Breast epithelium (tissue), 4 donors: ENCODE measurements around the gene RSF1. TPM values are rescaled to one million over a fixed set of nuclear protein-coding genes. Genes with fewer than 3 reads are reported as not detected.
"Not testable (repeated sequence)": the region's sequence is repeated elsewhere in the genome, so short reads cannot be mapped to it uniquely, and the experiment has no call there.

ENCODE experiments used
- DNase-seq, 2 donors: peaks; one replicate each; pipeline ENCODE4 v3.0.0-alpha.2; 2019; ENCODE audit warnings: low spot score in 2 of 2
- H3K27ac ChIP-seq, 2 donors: fragments of 200-600 bp; sonication (generic) in 1 of 2; one replicate each; pipeline ENCODE4 v1.5.1; 2016 to 2019; ENCODE audit warnings: mild to moderate bottlenecking in 1 of 2
- H3K27me3 ChIP-seq, 2 donors: fragments of 200-600 bp; sonication (generic) in 1 of 2; one replicate each; pipeline versions ENCODE4 v1.5.1 to v1.6.0; 2017 to 2019; ENCODE audit warnings: control low read depth in 1 of 2, mild to moderate bottlenecking in 1 of 2
- H3K36me3 ChIP-seq: fragments of 200-600 bp; one replicate; pipeline ENCODE4 v1.5.1; 2019
- H3K4me1 ChIP-seq, 2 donors: fragments of 200-600 bp; sonication (generic); one replicate each; pipeline ENCODE4 v1.5.1; 2016 to 2019; ENCODE audit warnings: control low read depth in 1 of 2
- H3K4me3 ChIP-seq, 3 donors: fragments of 200-600 bp; sonication (generic); 1 replicate in 2 of 3; 2 replicates in 1 of 3; pipeline ENCODE4 v1.5.1; 2016 to 2019; ENCODE audit warnings: mild to moderate bottlenecking in 3 of 3, moderate library complexity in 2 of 3
- H3K9me3 ChIP-seq, 2 donors: fragments of 200-600 bp; sonication (generic) in 1 of 2; one replicate each; pipeline ENCODE4 v1.5.1; 2016 to 2019; ENCODE audit warnings: control low read depth in 1 of 2
- POLR2A ChIP-seq: fragments of 450-650 bp; IDR thresholded peaks from one replicate; pipeline ENCODE4 v1.6.1; 2016; ENCODE audit warnings: antibody characterized with exemption, mild to moderate bottlenecking, moderate library complexity
- POLR2AphosphoS5 ChIP-seq, 3 donors: sonication (generic); formaldehyde crosslinking; IDR thresholded peaks; one replicate each; pipeline ENCODE4 v1.6.1; 2017; ENCODE audit warnings: antibody characterized with exemption in 3 of 3
- intact Hi-C: fragments of 100-400 bp; cut with DNase I; formaldehyde crosslinking; loops from one replicate; pipeline ENCODE4 v1.15.1; 2023; ENCODE audit warnings: low total_unique reads
- total RNA-seq, 3 donors: library from RNA; depleted of rRNA; stranded (reverse); fragments of >200 nt; gene quantifications; one replicate each; pipeline ENCODE4 v1.1.0, GENCODE V29; 2016
- TF ChIP-seq, protein P1 (sequence below), 3 donors: fragments of 450-650 bp; IDR thresholded peaks; one replicate each; pipeline ENCODE4 v1.5.1; 2016 to 2017; ENCODE audit warnings: antibody characterized with exemption in 3 of 3, mild to moderate bottlenecking in 3 of 3, moderate library complexity in 3 of 3

RSF1 gene
- total RNA-seq, 3 donors from 2014 or later: 82.2 to 112 (median 82.3) TPM

- H3K4me1 ChIP-seq: peaks cover 0 to 6% of the 10 kb centered on the region in 2 donors
- H3K27ac ChIP-seq: peak within 1 kb of the TSS; percentile 83 to 87
- H3K36me3 ChIP-seq: no peaks in the 10 kb centered on the region
- H3K4me3 ChIP-seq: peak within 1 kb of the TSS; percentile 80 to 94 (median 92)
- DNase-seq: peak; percentile 79 to 84
- no peaks in the 10 kb centered on the region for H3K9me3 ChIP-seq
- no peaks in the 10 kb centered on the region for H3K27me3 ChIP-seq
- intact Hi-C loops: no loop called here
- TF ChIP-seq, protein P1, sequence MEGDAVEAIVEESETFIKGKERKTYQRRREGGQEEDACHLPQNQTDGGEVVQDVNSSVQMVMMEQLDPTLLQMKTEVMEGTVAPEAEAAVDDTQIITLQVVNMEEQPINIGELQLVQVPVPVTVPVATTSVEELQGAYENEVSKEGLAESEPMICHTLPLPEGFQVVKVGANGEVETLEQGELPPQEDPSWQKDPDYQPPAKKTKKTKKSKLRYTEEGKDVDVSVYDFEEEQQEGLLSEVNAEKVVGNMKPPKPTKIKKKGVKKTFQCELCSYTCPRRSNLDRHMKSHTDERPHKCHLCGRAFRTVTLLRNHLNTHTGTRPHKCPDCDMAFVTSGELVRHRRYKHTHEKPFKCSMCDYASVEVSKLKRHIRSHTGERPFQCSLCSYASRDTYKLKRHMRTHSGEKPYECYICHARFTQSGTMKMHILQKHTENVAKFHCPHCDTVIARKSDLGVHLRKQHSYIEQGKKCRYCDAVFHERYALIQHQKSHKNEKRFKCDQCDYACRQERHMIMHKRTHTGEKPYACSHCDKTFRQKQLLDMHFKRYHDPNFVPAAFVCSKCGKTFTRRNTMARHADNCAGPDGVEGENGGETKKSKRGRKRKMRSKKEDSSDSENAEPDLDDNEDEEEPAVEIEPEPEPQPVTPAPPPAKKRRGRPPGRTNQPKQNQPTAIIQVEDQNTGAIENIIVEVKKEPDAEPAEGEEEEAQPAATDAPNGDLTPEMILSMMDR (IDR thresholded peaks at IDR 0.05): no peak
- TF ChIP-seq POLR2A (peak; percentile 69), POLR2AphosphoS5 (IDR thresholded peaks at IDR 0.05) (peak; percentile 71 to 86 (median 85))
Observed at GRCh38 chr11:77637345-77638165, 183.0 kb downstream of the RSF1 start, which contains the start of gene CLNS1A. Gene CLNS1A (minus strand): TSS chr11:77637794. CDS start chr11:77637714, 80 bp downstream.

DNA sequence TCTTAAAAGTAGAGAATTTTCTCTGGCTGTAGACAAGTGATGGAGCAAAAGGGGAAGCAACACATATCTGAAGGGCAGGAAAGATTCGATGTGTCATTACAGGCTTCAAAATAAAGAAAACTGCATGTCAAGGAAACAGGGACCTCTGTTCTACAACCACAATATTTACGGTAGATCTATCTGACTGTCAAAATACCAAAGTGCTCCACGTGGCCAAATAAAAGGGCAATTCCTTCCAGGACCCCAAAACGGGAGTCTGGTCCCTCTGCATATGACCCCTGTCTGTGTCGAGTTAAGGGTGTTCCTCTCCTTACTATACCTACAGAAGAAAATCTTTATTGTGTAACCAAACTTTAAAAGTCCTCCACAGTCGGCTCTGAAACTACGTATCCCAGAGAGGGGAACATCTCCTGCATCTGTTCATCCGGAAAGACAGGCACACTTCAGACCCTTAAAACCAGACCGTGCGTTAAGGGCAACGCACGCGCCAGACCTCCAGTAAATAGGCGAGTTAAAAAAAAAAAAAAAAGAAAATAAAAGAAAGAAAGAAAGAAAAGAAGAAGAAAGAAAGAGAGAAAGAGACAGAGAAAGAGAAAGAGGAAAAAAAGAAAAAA lies 183.7 kb downstream of the RSF1 start:
- Histone ChIP-seq H3K9me3 (no peaks in the 10 kb centered on the region), H3K27ac (peak overlapping the region in 1 of 2 donors; percentile 83), H3K36me3 (no peaks in the 10 kb centered on the region), H3K27me3 (no peaks in the 10 kb centered on the region), H3K4me1 (peaks cover 0 to 6% of the 10 kb centered on the region in 2 donors), H3K4me3 (peak overlapping the region; percentile 80 to 94 (median 92))
- no peak for DNase-seq
- TF ChIP-seq POLR2A (no peak), POLR2AphosphoS5 (IDR thresholded peaks at IDR 0.05) (no peak)
- TF ChIP-seq, protein P1 (IDR thresholded peaks at IDR 0.05): no peak
- intact Hi-C loops: no loop called here

GRCh38 chr11:77633926-77634325 lies 186.6 kb downstream of the RSF1 start:
- H3K36me3 ChIP-seq, H3K9me3 ChIP-seq, intact Hi-C loops, H3K4me1 ChIP-seq, H3K27me3 ChIP-seq, H3K4me3 ChIP-seq, DNase-seq, H3K27ac ChIP-seq: not testable (repeated sequence)

- DNase-seq: no peak
- H3K36me3 ChIP-seq: no peaks in the 10 kb centered on the region
- H3K9me3 ChIP-seq: no peaks in the 10 kb centered on the region
- H3K4me1 ChIP-seq: no peaks in the 10 kb centered on the region
- no peaks in the 10 kb centered on the region for H3K27me3 ChIP-seq
- no peak for TF ChIP-seq POLR2A
- no peak for TF ChIP-seq POLR2AphosphoS5 (IDR thresholded peaks at IDR 0.05)
- TF ChIP-seq, protein P1 (IDR thresholded peaks at IDR 0.05): no peak
- H3K4me3 ChIP-seq: no peak overlapping the region
- intact Hi-C loops: no loop called here
- H3K27ac ChIP-seq: no peak overlapping the region
Observed at GRCh38 chr11:77630157-77630710, 190.3 kb downstream of the RSF1 start.

- intact Hi-C loops: no loop called here
- Histone ChIP-seq H3K4me3 (no peak overlapping the region), H3K4me1 (no peaks in the 10 kb centered on the region), H3K27me3 (no peaks in the 10 kb centered on the region), H3K36me3 (no peaks in the 10 kb centered on the region), H3K27ac (no peak overlapping the region), H3K9me3 (no peaks in the 10 kb centered on the region)
- TF ChIP-seq, protein P1 (IDR thresholded peaks at IDR 0.05): peak; percentile 43 to 48 (median 48)
- no peak for TF ChIP-seq POLR2AphosphoS5 (IDR thresholded peaks at IDR 0.05)
- DNase-seq: no peak
Observed at GRCh38 chr11:77619576-77620198, 200.8 kb downstream of the RSF1 start.
